Natural killer cell treated with Interleukin-12 subunit alpha and Interleukin-12 subunit beta and Interleukin-15 and Interleukin-18, amount 100 ng/mL, for 72 hours (primary cell): ENCODE results near the gene SLC9A9. TPM values are rescaled to one million over a fixed set of nuclear protein-coding genes. Genes with fewer than 3 reads are reported as not detected.

Source experiments
- ATAC-seq, 2 donors: fragments of 150-1000 bp; cut with Tn5 transposase in 1 of 2; sonication (Bioruptor Pico), chemical (Tn5 transposase) in 1 of 2; 2 replicates each; pipeline ENCODE4 v1.10.0; 2021
- DNase-seq: peaks from one replicate; pipeline ENCODE4 v3.0.0; 2022; ENCODE audit warnings: low spot score
- H3K27ac Mint-ChIP-seq, 2 donors: 1 replicate in 1 of 2; 2 replicates in 1 of 2; pipeline ENCODE4 v1.8.0; 2022; ENCODE audit warnings: mixed read lengths in 2 of 2, mild to moderate bottlenecking in 1 of 2, moderate library complexity in 1 of 2
- H3K27me3 Mint-ChIP-seq, 2 donors: 1 replicate in 1 of 2; 2 replicates in 1 of 2; pipeline ENCODE4 v1.8.0; 2022; ENCODE audit warnings: mixed read lengths in 2 of 2
- H3K36me3 Mint-ChIP-seq: one replicate; pipeline ENCODE4 v1.8.0; 2022; ENCODE audit warnings: mixed read lengths
- H3K4me1 Mint-ChIP-seq, 2 donors: 1 replicate in 1 of 2; 2 replicates in 1 of 2; pipeline ENCODE4 v1.8.0; 2022; ENCODE audit warnings: low read depth in 2 of 2, mixed read lengths in 2 of 2, mild to moderate bottlenecking in 1 of 2
- H3K4me3 Mint-ChIP-seq: one replicate; pipeline ENCODE4 v1.8.0; 2022; ENCODE audit warnings: mixed read lengths
- H3K9me3 Mint-ChIP-seq: 2 replicates; pipeline ENCODE4 v1.8.0; 2022; ENCODE audit warnings: mixed read lengths
- total RNA-seq, 2 donors: library from RNA; stranded (reverse); gene quantifications; one replicate each; pipeline ENCODE4 v1.2.3, GENCODE V29; 2022

The SLC9A9 gene
- total RNA-seq, 2 donors from 2014 or later = 11.0 to 11.9 TPM

GRCh38 chr3:143859465-143860203 lies 11.4 kb upstream of the SLC9A9 start:
- Mint-ChIP-seq H3K36me3 (peaks cover 12% of the 10 kb centered on the region), H3K27me3 (peaks cover 29 to 35% of the 10 kb centered on the region in 2 donors), H3K9me3 (no peaks in the 10 kb centered on the region), H3K27ac (no peak overlapping the region), H3K4me3 (no peak overlapping the region), H3K4me1 (no peaks in the 10 kb centered on the region)
- DNase-seq = no peak
- no peak for ATAC-seq

GRCh38 chr3:143856252-143856970 lies 8.1 kb upstream of the SLC9A9 start:
- ATAC-seq = no peak
- Mint-ChIP-seq H3K27me3 (peaks cover 26 to 28% of the 10 kb centered on the region in 2 donors), H3K4me1 (no peaks in the 10 kb centered on the region), H3K9me3 (no peaks in the 10 kb centered on the region), H3K4me3 (no peak overlapping the region), H3K27ac (no peak overlapping the region), H3K36me3 (peaks cover 10% of the 10 kb centered on the region)
- no peak for DNase-seq

- no peaks in the 10 kb centered on the region for H3K36me3 Mint-ChIP-seq
- no peak for DNase-seq
- H3K4me1 Mint-ChIP-seq = no peaks in the 10 kb centered on the region
- no peak overlapping the region for H3K4me3 Mint-ChIP-seq
- no peak for ATAC-seq
- H3K9me3 Mint-ChIP-seq = no peaks in the 10 kb centered on the region
- H3K27me3 Mint-ChIP-seq = peaks cover 16 to 19% of the 10 kb centered on the region in 2 donors
- H3K27ac Mint-ChIP-seq = no peak overlapping the region
These were observed 6.9 kb upstream of the SLC9A9 start for GRCh38 chr3:143855183-143855582.

GRCh38 chr3:143851331-143852017 lies 3.2 kb upstream of the SLC9A9 start:
- no peak overlapping the region for H3K4me3 Mint-ChIP-seq
- no peaks in the 10 kb centered on the region for H3K9me3 Mint-ChIP-seq
- H3K27ac Mint-ChIP-seq = no peak overlapping the region
- DNase-seq (no peak), ATAC-seq (no peak)
- no peaks in the 10 kb centered on the region for H3K36me3 Mint-ChIP-seq
- peaks cover 24 to 36% of the 10 kb centered on the region in 2 donors for H3K4me1 Mint-ChIP-seq
- peaks cover 0 to 9% of the 10 kb centered on the region in 2 donors for H3K27me3 Mint-ChIP-seq

- peaks cover 0 to 7% of the 10 kb centered on the region in 2 donors for H3K27me3 Mint-ChIP-seq
- peaks cover 24 to 36% of the 10 kb centered on the region in 2 donors for H3K4me1 Mint-ChIP-seq
- no peak overlapping the region for H3K4me3 Mint-ChIP-seq
- no peaks in the 10 kb centered on the region for H3K9me3 Mint-ChIP-seq
- DNase-seq = no peak
- no peak for ATAC-seq
- no peaks in the 10 kb centered on the region for H3K36me3 Mint-ChIP-seq
- no peak overlapping the region for H3K27ac Mint-ChIP-seq
These were observed 2.6 kb upstream of the SLC9A9 start for GRCh38 chr3:143850877-143851276.

GRCh38 chr3:143849854-143850549 lies 1.7 kb upstream of the SLC9A9 start:
- ATAC-seq = no peak
- DNase-seq = no peak
- no peaks in the 10 kb centered on the region for H3K9me3 Mint-ChIP-seq
- peak overlapping the region; percentile 88 for H3K4me3 Mint-ChIP-seq
- peak overlapping the region in 1 of 2 donors; percentile 86 for H3K27ac Mint-ChIP-seq
- peaks cover 27 to 41% of the 10 kb centered on the region in 2 donors for H3K4me1 Mint-ChIP-seq
- H3K27me3 Mint-ChIP-seq = peaks cover 0 to 1% of the 10 kb centered on the region in 2 donors
- no peaks in the 10 kb centered on the region for H3K36me3 Mint-ChIP-seq

GRCh38 chr3:143848704-143849103 lies 436 bp upstream of the SLC9A9 start:
- no peaks in the 10 kb centered on the region for H3K27me3 Mint-ChIP-seq
- H3K27ac Mint-ChIP-seq = peak overlapping the region; percentile 86 to 91
- ATAC-seq (peak; percentile 48 to 67), DNase-seq (no peak)
- no peaks in the 10 kb centered on the region for H3K36me3 Mint-ChIP-seq
- peaks cover 27 to 50% of the 10 kb centered on the region in 2 donors for H3K4me1 Mint-ChIP-seq
- H3K4me3 Mint-ChIP-seq = peak overlapping the region; percentile 88
- no peaks in the 10 kb centered on the region for H3K9me3 Mint-ChIP-seq

- Mint-ChIP-seq H3K27ac (no peak overlapping the region), H3K4me3 (no peak overlapping the region), H3K27me3 (no peaks in the 10 kb centered on the region), H3K36me3 (no peaks in the 10 kb centered on the region), H3K9me3 (no peaks in the 10 kb centered on the region), H3K4me1 (peaks cover 29 to 50% of the 10 kb centered on the region in 2 donors)
- DNase-seq (no peak), ATAC-seq (no peak)
These were observed 4.7 kb downstream of the SLC9A9 start for GRCh38 chr3:143843587-143843986.

GRCh38 chr3:143840636-143841035 lies 7.6 kb downstream of the SLC9A9 start:
- no peak for ATAC-seq
- H3K4me1 Mint-ChIP-seq = peaks cover 15 to 37% of the 10 kb centered on the region in 2 donors
- DNase-seq = no peak

GRCh38 chr3:143839980-143840379 lies 8.3 kb downstream of the SLC9A9 start:
- DNase-seq = no peak
- H3K27me3 Mint-ChIP-seq = no peaks in the 10 kb centered on the region
- H3K36me3 Mint-ChIP-seq = peaks cover 3% of the 10 kb centered on the region
- no peak for ATAC-seq
- H3K27ac Mint-ChIP-seq = no peak overlapping the region
- H3K4me1 Mint-ChIP-seq = peaks cover 17 to 39% of the 10 kb centered on the region in 2 donors
- no peak overlapping the region for H3K4me3 Mint-ChIP-seq
- H3K9me3 Mint-ChIP-seq = no peaks in the 10 kb centered on the region

More at GRCh38 chr3:143840636-143841035, 7.6 kb downstream of the SLC9A9 start:
- H3K36me3 Mint-ChIP-seq = no peaks in the 10 kb centered on the region
- H3K27me3 Mint-ChIP-seq = no peaks in the 10 kb centered on the region
- no peaks in the 10 kb centered on the region for H3K9me3 Mint-ChIP-seq
- H3K4me3 Mint-ChIP-seq = no peak overlapping the region
- H3K27ac Mint-ChIP-seq = no peak overlapping the region

GRCh38 chr3:143837076-143837475 lies 11.2 kb downstream of the SLC9A9 start:
- no peak overlapping the region for H3K4me3 Mint-ChIP-seq
- no peaks in the 10 kb centered on the region for H3K9me3 Mint-ChIP-seq
- peak overlapping the region in 1 of 2 donors; percentile 33 for H3K27ac Mint-ChIP-seq
- no peak for DNase-seq
- H3K27me3 Mint-ChIP-seq = no peaks in the 10 kb centered on the region
- H3K36me3 Mint-ChIP-seq = peaks cover 4% of the 10 kb centered on the region
- H3K4me1 Mint-ChIP-seq = peaks cover 29 to 41% of the 10 kb centered on the region in 2 donors
- no peak for ATAC-seq

GRCh38 chr3:143835312-143835711 lies 13.0 kb downstream of the SLC9A9 start:
- Mint-ChIP-seq H3K4me3 (peak overlapping the region; percentile 49), H3K9me3 (no peaks in the 10 kb centered on the region), H3K36me3 (peaks cover 5% of the 10 kb centered on the region), H3K27ac (no peak overlapping the region), H3K4me1 (peaks cover 27 to 41% of the 10 kb centered on the region in 2 donors), H3K27me3 (no peaks in the 10 kb centered on the region)
- ATAC-seq (peak in 1 of 2 donors; percentile 72), DNase-seq (no peak)

- DNase-seq (peak; percentile 65), ATAC-seq (peak; percentile 59 to 88)
- Mint-ChIP-seq H3K36me3 (peaks cover 19% of the 10 kb centered on the region), H3K4me1 (peaks cover 33 to 36% of the 10 kb centered on the region in 2 donors), H3K27ac (peak overlapping the region; percentile 62 to 82), H3K27me3 (no peaks in the 10 kb centered on the region), H3K4me3 (peak overlapping the region; percentile 72), H3K9me3 (no peaks in the 10 kb centered on the region)
These were observed 15.8 kb downstream of the SLC9A9 start for GRCh38 chr3:143832433-143832832.
